HG03575 (cell line): Measurements from ENCODE around the gene HDAC9.

ENCODE experiments used
- ATAC-seq: cut with Tn5 transposase; IDR thresholded peaks from one replicate; pipeline ENCODE4 v1.9.1; 2021; ENCODE audit not compliant: unreplicated experiment, insufficient number of reproducible peaks, low FRiP score; ENCODE audit errors: extremely low read depth

The HDAC9 gene

DNA sequence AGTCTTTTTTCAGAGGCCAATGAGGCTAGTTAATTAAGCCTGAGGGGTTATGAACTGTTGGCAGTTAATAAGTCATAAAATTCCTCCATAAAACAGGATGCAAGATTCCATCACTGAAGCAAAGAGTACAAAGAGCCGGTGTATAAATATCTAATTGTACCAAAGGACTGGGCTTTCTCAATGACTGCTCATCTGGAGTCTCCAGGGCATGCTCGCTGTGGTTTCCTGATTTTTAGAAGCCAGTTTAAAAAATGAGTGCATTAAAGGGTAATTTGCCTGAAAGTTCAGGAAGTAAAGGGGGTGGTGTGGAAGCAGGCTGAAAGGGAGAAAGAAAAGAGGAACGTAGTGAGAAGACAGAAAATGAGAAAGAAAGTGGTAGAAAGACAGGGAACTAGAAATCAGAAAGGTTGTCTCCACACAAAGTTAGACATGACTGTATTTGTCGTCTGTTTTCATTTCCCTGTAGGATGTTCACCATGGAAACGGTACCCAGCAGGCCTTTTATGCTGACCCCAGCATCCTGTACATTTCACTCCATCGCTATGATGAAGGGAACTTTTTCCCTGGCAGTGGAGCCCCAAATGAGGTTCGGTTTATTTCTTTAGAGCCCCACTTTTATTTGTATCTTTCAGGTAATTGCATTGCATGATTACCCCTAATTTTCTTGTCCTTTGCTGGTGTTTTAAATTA lies 339.6 kb downstream of the HDAC9 start:
- no peak for ATAC-seq

DNA sequence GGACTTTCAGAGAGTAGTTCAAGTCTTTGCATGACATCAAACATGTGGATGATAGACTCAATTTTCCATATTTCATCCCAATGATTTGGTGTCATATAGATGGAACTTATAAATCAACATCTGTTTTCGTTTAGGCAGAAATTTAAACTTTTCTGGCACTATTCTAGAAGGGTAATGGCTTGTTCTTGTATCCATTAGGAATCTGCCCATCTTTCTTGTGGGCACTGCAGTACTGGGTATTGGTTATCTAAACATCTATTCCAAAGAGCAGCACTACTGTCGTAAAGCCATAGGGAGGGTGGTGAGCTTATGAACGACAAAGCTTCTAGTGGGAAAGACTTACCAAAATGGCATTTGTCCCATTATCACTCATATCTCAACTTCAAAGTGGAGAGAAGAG lies 348.4 kb downstream of the HDAC9 start:
- no peak for ATAC-seq

DNA sequence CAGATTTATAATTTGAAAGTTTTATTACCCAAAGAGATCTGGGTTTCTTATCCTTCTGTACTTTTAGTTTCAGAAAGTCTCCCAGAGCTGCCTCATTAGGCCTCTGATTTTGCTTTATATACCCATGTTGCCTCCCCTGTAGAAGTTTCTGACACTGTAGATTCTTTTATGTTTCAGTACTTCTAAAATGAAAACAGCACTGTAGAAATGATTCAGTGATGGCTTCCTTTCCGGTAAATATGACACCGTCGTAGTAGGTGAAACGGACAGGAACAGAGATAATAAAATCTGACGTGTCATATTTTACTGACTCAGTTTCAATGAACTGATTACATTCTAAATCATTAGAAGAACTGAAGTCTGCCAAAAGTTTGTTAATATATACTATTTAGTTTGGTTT lies 349.2 kb downstream of the HDAC9 start:
- ATAC-seq: no peak

DNA sequence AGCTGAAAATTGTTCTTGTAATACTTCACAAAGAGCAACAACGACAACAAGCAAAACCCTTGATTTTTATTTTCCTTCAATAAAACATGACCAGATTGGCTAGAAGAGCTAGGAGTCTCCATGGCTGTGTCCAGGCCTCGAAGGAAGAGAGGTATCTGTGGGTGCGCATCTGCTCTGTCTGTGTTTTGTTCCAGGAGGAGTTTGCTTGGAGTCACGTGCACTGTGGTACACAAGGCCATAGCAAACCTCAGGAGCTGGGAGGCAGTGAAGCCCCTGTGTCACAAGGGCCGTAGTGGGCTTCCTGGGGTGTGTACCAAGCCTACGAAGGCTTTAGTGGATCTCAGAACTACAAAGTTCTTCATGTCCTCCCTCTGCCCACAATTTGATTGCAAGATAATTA lies 350.2 kb downstream of the HDAC9 start:
- no peak for ATAC-seq

DNA sequence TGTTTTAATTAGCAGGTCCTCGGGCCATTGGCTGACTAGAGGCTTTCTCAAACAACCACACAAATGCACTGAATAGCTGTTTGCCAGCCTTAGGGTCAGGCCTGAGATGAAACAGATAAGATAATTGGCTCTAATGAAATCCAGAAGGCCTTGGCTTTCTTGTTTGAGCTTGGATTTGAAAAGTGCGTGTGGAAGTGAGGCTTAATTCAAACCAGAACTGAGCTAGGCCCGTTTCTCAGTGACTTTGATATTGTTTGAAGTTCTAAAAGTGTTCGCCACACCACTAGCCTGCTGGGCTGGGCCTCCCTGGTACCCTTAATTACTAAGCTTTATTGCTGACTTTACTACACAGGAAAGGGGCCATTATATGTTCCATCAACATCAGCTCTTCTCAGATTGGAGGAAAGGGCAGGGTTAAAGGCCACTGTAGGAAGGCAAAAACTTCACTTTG lies 351.2 kb downstream of the HDAC9 start:
- ATAC-seq: no peak

DNA sequence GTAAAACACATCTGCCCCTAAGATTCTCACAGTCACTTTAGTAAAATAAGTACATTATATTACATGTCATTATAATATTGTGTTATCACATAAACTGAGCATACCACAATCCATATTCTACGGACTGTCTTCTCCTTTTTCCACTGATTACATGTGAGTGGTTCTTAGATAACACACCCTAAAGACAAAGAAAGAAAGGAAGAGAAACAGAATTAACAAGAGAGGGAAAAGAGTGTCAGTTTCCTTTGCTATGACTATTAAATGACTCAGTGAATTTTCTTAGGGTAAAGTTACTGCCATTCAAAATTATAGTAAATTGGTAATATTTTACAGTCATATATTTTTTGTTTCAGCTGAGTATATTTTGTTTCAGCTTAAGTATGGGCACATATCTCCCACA lies 353.6 kb downstream of the HDAC9 start:
- ATAC-seq: no peak

DNA sequence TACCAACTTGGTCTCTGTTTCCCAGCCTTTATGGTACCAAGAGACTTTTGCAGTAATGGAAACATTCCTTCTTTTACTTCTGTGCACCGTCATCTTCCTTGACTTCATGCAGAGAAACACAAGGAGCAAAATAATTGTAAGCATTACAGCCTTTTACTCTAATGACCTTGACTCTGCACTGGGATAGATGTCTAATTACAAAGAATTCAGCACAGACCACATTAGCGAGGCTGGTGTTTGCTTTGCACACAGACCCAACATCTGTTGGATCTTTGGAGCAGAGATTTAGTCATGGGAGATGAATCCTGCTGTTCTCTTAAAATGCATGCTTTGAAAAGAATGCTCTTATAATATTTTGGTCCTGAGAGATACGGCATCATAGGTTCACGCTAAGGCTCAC lies 360.2 kb downstream of the HDAC9 start:
- no peak for ATAC-seq

DNA sequence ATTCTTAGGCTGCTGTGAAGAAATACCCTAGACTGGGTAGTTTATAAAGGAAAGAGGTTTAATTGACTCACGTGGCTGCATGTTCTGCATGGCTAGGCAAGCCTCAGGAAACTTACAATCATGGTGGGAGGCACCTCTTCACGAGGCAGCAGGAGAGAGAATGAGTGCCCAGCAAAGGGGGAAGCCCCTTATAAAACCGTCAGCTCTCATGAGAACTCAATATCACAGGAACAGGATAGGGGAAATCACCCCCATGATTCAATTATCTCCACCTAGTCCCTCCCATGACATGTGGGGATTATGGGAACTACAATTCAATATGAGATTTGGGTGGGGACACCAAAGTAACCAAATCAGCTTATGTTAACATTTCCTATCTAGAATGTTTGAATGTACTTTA lies 362.7 kb downstream of the HDAC9 start:
- ATAC-seq: no peak

DNA sequence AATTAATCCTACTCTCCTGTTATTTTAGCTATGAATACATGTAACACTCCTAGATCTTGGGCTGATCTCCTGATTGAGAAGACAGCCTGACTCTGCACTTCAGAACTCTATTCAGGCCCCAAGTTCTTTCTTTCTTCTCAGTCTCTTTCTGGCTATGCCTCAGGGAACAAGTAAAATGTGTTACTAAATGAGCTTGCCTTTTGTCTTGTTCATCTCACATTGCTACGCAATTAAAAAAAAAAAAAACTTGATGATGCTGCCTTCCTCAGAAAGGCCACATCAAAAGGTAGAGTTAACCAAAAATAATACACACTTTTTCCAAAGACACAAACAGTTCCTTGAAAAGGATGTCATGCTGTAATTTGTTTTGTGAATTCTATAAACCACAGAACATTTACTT lies 363.8 kb downstream of the HDAC9 start:
- no peak for ATAC-seq

DNA sequence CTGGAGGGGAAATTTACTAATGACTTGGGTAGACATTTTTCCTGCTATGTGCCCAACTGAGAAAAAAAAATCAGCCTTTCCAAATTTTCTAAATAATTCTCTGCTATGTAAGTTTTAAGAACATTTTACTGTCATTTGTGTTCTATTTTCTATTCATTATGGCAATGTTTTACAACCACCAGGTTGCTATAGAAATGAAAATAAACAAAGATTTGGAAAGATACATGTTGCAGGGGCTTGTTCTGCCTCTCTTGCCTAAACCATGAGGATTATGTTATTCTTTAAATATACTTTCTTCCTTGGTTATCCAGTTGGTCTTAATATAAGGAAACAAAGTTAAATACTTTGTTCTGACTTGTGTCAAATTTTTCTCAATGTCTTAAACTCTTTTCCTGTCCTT lies 364.7 kb downstream of the HDAC9 start:
- no peak for ATAC-seq

DNA sequence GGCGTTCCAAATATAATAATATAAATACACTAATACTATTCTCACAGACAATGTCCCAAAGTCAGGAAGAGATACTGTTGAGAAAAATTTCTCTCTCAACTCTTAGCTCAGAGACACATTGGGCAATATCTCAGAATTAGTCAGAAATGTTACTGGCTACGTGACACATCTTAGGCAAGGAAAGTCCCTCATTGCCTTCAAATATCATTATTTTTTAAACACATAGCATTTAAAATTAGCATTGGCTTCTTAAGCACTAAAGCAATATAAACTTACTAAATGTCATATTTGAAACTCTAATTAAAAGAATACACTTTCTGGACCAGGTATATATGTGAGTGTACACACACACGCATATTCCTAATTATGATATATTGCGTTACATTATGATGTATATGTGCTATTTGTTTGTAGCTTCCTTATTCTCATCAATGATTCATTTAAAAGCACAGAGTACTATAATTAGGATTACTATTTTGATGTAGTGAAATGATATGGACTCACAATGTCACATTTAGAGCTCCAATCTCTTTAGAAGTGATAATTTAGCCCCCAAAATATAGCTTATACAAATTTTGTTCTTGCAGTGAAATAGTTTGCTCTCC lies 366.1 kb downstream of the HDAC9 start:
- peak; percentile 80 for ATAC-seq

DNA sequence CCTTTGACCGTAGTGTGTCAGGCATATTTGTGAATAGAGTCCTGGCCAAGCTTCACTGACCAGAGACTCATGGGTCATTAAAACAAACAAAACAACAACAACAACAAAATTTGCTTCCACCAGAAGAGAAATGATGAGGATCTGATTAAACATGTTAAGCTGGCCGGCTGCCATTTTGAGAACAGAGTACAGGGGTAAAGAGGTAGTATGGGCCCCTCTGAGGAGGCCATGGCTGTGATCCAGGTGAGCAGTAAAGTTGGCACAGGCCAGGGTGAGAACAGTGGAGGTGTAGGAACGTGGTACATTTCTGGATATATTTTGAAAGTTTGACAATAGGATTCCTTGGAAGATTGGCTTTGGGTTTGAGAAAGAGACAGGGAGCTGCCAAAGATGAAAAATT lies 369.4 kb downstream of the HDAC9 start:
- no peak for ATAC-seq

DNA sequence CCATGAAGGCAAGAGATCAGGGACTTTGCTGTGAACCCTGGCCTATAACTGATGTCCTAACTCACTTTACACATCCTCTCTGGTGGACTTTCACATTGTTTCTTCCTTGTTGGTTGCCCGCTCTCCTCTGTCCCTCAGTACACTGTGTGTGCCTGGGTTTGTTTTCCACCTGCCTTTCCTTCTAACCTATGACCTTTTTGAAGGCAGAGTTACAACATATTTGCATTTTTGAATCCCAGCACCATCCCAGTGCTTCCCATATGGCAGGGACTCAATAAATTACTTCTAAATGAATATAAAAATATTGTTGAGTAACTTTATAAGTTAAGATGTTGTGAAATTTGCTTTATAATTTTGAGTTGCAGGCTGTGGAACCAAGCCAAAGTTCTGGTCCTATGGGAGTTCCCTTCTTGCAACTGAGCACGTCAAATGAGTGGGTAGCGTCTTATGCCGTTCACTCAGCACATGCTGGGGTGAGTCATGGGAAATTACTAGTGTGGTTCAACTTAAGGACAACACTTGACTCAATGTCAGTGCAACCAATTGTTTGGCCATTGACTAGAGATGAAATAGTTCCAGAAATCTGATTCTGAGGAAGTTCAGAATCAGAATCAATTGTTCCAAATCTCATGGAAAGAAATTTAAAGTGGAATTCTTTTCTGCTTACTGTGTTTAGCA lies 370.9 kb downstream of the HDAC9 start:
- no peak for ATAC-seq

DNA sequence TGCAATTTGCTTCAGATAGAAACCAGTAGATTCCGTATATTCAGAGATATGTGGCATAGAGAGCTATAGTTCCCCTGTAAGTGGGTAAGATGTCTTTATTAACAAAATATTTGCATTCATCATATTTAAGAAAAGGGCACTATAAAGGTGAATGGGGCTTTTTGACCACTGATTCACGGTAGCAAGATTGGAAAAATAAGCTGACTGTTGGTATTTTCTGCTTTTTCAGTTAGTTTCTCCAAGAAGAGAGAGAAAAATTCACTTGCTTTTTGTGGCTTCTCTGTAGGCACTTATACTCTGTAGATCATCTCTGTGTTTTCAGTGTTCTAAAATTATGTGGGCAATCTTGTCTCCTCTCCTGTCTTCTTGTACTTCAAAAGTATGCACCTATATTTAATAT lies 376.8 kb downstream of the HDAC9 start:
- ATAC-seq: no peak

DNA sequence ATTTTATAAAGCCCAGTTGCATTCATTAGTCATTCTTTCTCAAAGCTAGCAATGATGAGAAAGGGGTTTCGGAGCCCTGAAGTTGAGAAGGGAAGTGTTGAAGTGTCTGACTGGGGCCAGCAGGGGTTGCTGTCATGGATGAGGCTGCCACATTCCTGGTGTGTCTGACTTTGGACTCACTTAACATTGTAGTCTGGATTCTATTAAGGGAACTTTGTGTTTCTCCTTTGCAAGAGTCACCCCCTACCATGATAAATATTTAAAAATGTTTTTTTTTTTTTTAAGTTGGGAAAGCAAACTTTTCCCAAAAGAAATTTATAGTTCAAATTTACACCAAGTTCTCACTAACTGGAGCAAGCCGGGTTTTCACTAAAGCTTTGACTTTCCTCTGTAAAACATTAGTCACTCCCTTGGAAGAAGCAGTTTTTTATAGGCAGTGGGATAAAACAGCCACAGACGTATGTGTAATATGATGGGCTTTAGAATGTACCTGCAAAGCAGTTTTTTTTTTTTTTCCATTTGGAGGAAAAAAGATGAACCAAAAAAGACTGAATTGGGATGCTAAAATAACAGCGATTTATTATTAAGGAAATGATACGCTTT lies 378.3 kb downstream of the HDAC9 start:
- no peak for ATAC-seq

DNA sequence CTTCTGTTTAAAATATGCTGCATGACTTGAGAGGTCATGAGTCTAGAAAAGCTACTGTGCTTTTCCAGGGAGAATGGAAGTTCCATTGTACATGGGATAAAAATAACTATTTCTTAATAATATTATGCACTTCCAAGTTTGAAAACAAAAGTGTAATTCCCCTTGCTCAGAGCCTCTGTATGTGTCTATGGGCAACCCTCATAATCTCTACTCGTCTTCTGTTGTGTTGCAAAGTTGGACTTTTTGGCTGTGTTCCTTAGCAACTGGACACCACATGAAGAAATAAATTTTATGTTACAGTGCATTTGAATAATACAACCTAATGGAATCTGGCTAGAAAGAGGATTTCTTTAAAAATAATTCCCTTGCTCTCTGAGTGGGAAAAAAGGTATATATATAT lies 379.3 kb downstream of the HDAC9 start:
- no peak for ATAC-seq

DNA sequence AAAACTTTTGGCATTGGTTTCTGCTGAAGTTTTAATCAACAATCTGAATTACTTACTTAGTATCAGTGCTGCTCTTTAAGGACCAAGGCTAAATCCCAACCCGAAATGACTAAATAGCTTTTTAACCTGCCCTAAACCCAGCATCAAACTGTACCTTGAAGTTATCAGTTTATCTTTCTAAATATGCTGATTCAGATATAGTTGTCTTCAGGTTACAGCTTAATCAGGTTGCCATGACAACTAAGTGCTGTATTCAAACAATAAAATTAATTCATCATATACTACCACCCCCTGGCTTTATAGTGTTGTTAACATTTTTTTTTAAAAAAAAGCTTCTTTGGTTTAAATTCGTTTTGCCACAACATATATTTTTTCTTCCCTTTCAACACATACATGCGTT lies 382.3 kb downstream of the HDAC9 start:
- ATAC-seq: no peak

DNA sequence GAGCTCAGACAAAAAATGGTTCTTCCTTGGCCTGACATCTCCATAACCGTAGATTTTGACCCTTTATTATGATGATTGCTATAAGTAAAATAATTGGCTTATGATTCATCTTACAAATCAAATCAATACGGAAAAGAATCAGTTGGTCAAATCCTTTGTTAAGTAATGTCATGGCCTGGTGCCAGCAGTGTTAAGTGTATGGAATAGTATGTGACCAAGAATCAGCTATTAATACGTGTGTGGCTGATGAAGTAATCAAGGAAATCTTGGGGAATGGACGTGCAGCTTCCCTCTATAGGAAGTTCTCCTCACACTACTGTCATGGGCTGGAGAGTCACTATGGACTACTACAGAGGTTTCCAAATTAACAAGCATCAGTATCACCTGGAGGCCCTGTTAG lies 391.3 kb downstream of the HDAC9 start:
- no peak for ATAC-seq

DNA sequence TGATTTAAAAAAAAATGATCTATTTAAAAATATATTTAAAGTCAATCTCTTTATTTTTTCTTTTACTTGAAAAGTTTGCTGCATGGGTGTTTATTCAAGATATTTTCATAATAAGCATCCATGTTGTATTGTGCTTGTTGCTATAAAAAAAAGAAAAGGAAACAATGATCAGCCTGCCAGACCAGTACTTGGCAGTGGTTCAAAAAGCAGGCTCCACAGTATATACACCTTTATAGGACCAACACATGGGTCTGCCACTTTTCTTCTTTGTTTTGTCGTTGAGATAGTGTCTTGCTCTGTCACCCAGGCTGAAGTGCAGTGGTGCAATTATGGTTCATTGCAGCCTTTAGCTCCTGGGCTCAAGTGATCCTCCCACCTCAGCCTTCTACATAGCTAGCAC lies 393.9 kb downstream of the HDAC9 start:
- no peak for ATAC-seq

DNA sequence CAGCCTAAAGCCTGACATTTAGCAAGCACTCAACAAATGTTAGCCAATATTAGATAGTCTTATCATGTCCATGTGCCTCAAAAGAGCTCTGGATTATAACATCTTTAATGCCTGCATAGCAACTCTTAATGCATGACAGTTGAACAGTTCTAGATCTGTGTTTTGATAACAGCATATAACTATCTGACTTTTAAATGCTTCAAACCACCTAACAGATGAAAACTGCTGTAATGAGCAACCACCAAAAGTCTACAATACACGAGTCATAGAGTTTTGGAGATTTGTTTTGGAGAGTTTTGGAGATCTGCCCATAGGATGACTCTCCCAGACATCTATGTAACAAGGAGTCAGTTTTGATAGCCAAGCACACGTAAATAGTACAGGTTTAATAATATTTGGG lies 394.6 kb downstream of the HDAC9 start:
- ATAC-seq: no peak
